Upper lobe of left lung (tissue), 6 donors: Measurements from ENCODE around the gene SLC5A2. TPM values are rescaled to one million over a fixed set of nuclear protein-coding genes. Genes with fewer than 3 reads are reported as not detected.
"Not testable (repeated sequence)": the region's sequence is repeated elsewhere in the genome, so short reads cannot be mapped to it uniquely, and the experiment has no call there.

ENCODE experiments used
- ATAC-seq, 2 donors: fragments of 200-7000 bp; cut with Tn5 transposase; one replicate each; pipeline ENCODE4 v1.9.1; 2022; ENCODE audit warnings: mild to moderate bottlenecking in 2 of 2, moderate library complexity in 2 of 2; ENCODE audit not compliant: low FRiP score in 2 of 2
- DNase-seq, 2 donors: peaks; one replicate each; pipeline ENCODE4 v3.0.0-alpha.2; 2019 to 2020
- H3K27ac ChIP-seq, 4 donors: fragments of 200-600 bp; sonication (generic); one replicate each; pipeline ENCODE4 v1.5.1; 2016 to 2019
- H3K27me3 ChIP-seq, 4 donors: fragments of 200-600 bp; sonication (generic); one replicate each; pipeline ENCODE4 v1.5.1; 2017 to 2019
- H3K36me3 ChIP-seq, 4 donors: fragments of 200-600 bp; sonication (generic); one replicate each; pipeline ENCODE4 v1.5.1; 2016 to 2019
- H3K4me1 ChIP-seq, 4 donors: fragments of 200-600 bp; sonication (generic); one replicate each; pipeline ENCODE4 v1.5.1; 2018 to 2019
- H3K4me3 ChIP-seq, 4 donors: fragments of 200-600 bp; sonication (generic); one replicate each; pipeline ENCODE4 v1.5.1; 2017 to 2019; ENCODE audit warnings: mild to moderate bottlenecking in 2 of 4, moderate library complexity in 1 of 4
- H3K9me3 ChIP-seq, 4 donors: fragments of 200-600 bp; sonication (generic); one replicate each; pipeline ENCODE4 v1.5.1; 2018 to 2019
- EP300 ChIP-seq, 4 donors: sonication (generic); formaldehyde crosslinking; IDR thresholded peaks; one replicate each; pipeline ENCODE4 v1.5.1; 2017; ENCODE audit warnings: antibody characterized with exemption in 4 of 4, control low read depth in 2 of 4
- POLR2A ChIP-seq, 4 donors: fragments of 450-650 bp; IDR thresholded peaks; one replicate each; pipeline ENCODE4 v1.5.1; 2016 to 2017; ENCODE audit warnings: antibody characterized with exemption in 4 of 4, mild to moderate bottlenecking in 2 of 4
- POLR2AphosphoS5 ChIP-seq, 2 donors: sonication (generic); formaldehyde crosslinking; IDR thresholded peaks; one replicate each; pipeline ENCODE4 v1.5.1; 2017; ENCODE audit warnings: antibody characterized with exemption in 2 of 2
- WGBS, 2 donors: methylation state at CpG; one replicate each; pipeline ENCODE4 v1.1.5; 2017 to 2018; 5-methylcytosine and 5-hydroxymethylcytosine counted together
- total RNA-seq, 6 donors: library from RNA; depleted of rRNA in 4 of 6; stranded (reverse); fragments of >200 nt in 4 of 6; gene quantifications; one replicate each; pipeline versions ENCODE4 v1.1.0 to v1.2.1, GENCODE V29; 2016 to 2021
- TF ChIP-seq, protein P1 (sequence below), 6 experiments: fragments of 450-650 bp in 4 of 6; fragments of 200-600 bp in 2 of 6; sonication (generic) in 2 of 6; IDR thresholded peaks; one replicate each; pipeline ENCODE4 v1.5.1; 2016 to 2019; ENCODE audit warnings: antibody characterized with exemption in 6 of 6
- donor health status: DM: no; HTN: no; CAD: no; lungs with moderate emphysema.
- donor health status: DM: no; HTN: yes; CAD: no; lungs with severe emphysema.

The SLC5A2 gene
- total RNA-seq, 6 donors from 2014 or later, result 0.84 to 3.3 (median 1.2) TPM

DNA sequence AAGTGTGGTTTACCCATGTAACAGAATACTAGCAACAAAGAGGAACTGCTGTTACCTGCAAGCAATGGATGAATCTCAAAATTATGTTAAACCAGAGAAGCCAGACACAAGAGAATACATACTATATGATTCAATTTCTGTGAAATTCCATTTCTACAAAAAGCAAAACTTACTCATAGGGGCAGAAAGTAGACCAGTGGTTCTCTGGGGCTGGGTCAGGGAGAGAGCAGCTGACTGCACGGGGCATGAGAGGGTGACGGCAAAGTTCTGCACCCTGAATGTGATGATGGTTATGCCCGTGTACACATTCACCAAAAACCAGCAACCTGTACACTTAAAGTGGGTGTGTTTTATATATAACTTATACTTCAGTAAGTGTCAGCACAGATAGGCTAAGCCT lies 43.4 kb upstream of the SLC5A2 start:
- TF ChIP-seq, protein P1, sequence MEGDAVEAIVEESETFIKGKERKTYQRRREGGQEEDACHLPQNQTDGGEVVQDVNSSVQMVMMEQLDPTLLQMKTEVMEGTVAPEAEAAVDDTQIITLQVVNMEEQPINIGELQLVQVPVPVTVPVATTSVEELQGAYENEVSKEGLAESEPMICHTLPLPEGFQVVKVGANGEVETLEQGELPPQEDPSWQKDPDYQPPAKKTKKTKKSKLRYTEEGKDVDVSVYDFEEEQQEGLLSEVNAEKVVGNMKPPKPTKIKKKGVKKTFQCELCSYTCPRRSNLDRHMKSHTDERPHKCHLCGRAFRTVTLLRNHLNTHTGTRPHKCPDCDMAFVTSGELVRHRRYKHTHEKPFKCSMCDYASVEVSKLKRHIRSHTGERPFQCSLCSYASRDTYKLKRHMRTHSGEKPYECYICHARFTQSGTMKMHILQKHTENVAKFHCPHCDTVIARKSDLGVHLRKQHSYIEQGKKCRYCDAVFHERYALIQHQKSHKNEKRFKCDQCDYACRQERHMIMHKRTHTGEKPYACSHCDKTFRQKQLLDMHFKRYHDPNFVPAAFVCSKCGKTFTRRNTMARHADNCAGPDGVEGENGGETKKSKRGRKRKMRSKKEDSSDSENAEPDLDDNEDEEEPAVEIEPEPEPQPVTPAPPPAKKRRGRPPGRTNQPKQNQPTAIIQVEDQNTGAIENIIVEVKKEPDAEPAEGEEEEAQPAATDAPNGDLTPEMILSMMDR (IDR thresholded peaks at IDR 0.05), result no peak
- no peak for TF ChIP-seq POLR2A (IDR thresholded peaks at IDR 0.05)
- no peak for TF ChIP-seq EP300 (IDR thresholded peaks at IDR 0.05)
- TF ChIP-seq POLR2AphosphoS5 (IDR thresholded peaks at IDR 0.05), result no peak
- no peak overlapping the region for H3K27ac ChIP-seq
- peaks cover 3 to 13% (median 8%) of the 10 kb centered on the region in 4 donors for H3K4me1 ChIP-seq
- H3K36me3 ChIP-seq, result no peaks in the 10 kb centered on the region
- H3K27me3 ChIP-seq, result no peaks in the 10 kb centered on the region
- ATAC-seq, result no peak
- no peak for DNase-seq
- H3K4me3 ChIP-seq, result no peak overlapping the region
- H3K9me3 ChIP-seq, result no peaks in the 10 kb centered on the region
- WGBS, 2 donors, result 75 to 82% methylated on average over 3 of the region's 3 CpGs

DNA sequence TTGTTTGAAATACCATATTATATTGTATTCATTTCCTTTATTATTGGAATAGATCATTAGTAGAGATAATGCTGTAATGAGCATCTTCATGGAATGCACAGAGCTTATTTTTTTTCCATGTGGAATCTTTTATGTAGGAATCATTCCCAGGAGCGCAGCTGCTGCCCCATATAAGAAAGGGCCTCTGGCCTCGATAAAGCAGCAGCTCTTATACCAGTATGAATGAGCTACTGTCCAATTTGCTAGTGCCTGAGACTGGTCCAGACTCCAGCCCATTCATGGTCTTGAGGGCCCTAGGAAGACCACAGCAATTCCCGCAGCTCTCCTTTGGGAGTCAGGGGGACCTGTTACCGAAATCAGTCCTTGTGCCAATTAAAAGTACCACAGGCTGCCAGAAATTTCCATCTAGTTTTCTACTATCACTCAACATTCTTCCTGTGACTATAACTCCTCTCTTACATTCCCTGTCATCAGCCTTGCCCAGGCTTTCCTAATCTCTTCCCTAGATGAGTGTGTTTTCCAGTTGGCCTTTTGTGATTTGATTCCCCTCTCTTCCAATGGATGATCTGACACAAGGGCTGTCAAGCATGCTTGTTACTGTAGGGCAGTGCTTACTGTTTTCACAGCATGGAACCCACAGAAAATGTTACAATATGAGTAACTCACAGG lies 42.3 kb upstream of the SLC5A2 start:
- no peaks in the 10 kb centered on the region for H3K36me3 ChIP-seq
- WGBS, 2 donors, result 86 to 90% methylated on average over 4 of the region's 4 CpGs
- H3K27ac ChIP-seq, result no peak overlapping the region
- H3K4me3 ChIP-seq, result no peak overlapping the region
- DNase-seq, result no peak
- no peaks in the 10 kb centered on the region for H3K9me3 ChIP-seq
- H3K27me3 ChIP-seq, result no peaks in the 10 kb centered on the region
- peaks cover 3 to 13% (median 8%) of the 10 kb centered on the region in 4 donors for H3K4me1 ChIP-seq
- TF ChIP-seq POLR2A (IDR thresholded peaks at IDR 0.05) (no peak), POLR2AphosphoS5 (IDR thresholded peaks at IDR 0.05) (no peak), EP300 (IDR thresholded peaks at IDR 0.05) (no peak)
- TF ChIP-seq, protein P1 (IDR thresholded peaks at IDR 0.05), result no peak
- ATAC-seq, result no peak

DNA sequence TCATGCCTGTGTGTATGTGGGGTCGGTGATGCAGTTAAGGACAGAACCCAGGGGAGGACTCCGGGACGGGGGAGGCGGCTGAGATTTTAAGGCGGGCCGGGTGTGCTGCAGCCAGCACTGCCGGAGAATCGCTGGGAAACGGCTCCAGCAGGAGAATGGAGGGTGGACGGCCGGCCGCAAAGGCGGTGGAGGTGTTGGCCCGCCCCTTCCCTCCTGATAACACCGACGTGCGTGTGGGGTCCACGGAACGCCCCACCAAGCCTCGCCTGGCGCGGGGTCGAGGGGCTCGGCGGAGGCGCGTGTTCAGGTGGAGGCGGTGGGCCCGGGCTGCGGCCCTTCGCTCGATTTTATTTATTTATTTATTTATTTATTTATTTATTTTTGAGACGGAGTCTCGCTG lies 41.0 kb upstream of the SLC5A2 start:
- 75 to 81% methylated on average over 32 to 34 of the region's 34 CpGs for WGBS, 2 donors
- TF ChIP-seq POLR2AphosphoS5 (IDR thresholded peaks at IDR 0.05) (no peak), EP300 (IDR thresholded peaks at IDR 0.05) (no peak), POLR2A (IDR thresholded peaks at IDR 0.05) (no peak)
- TF ChIP-seq, protein P1 (IDR thresholded peaks at IDR 0.05), result no peak
- Histone ChIP-seq H3K4me3 (peak overlapping the region in 3 of 4 donors; percentile 60 to 83 (median 77)), H3K27ac (peak overlapping the region; percentile 85 to 91 (median 88)), H3K4me1 (peaks cover 3 to 13% (median 8%) of the 10 kb centered on the region in 4 donors), H3K36me3 (no peaks in the 10 kb centered on the region), H3K9me3 (no peaks in the 10 kb centered on the region), H3K27me3 (no peaks in the 10 kb centered on the region)
- peak in 1 of 2 donors; percentile 81 for DNase-seq
- peak in 1 of 2 donors; percentile 28 for ATAC-seq

DNA sequence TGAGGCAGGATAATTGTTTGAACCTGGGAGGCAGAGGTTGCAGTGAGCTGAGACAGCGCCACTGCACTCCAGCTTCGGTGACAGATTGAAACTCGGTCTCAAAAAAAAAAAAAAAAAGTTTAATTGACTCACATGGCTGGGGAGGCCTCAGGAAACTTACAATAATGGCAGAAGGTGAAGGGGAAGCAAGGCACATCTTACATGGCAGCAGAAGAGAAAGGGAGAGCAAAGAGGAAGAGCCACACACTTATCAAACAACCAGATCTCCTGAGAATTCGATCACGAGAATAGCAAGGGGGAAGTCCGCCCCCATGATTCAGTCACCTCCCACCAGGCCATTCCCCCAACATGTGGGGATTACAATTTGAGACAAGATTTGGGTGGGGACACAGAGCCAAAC lies 37.0 kb upstream of the SLC5A2 start:
- not testable (repeated sequence) for H3K36me3 ChIP-seq, H3K4me3 ChIP-seq, DNase-seq, H3K27ac ChIP-seq, ATAC-seq, H3K9me3 ChIP-seq, H3K27me3 ChIP-seq
- H3K4me1 ChIP-seq, result peaks cover 3 to 13% (median 8%) of the 10 kb centered on the region in 4 donors
- 70% methylated on average over 6 of the region's 6 CpGs for WGBS, 2 donors

DNA sequence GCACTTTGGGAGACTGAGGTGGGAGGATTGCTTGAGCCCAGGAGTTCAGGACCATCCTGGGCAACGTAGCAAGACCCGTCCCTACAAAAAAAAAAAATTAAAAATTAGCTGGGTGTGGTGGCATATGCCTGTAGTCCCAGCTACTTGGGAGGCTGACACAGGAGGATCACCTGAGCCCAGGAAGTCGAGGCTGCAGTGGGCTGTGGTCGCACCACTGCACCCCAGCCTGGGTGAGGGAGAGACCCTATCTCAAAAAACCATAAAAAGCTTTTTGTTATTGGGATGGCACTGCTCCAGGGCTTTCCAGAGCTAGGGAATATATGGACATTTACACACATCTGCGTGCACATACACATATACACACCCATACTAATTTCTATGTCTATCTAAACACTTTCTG lies 31.7 kb upstream of the SLC5A2 start:
- no peak for TF ChIP-seq POLR2A (IDR thresholded peaks at IDR 0.05)
- no peak for TF ChIP-seq POLR2AphosphoS5 (IDR thresholded peaks at IDR 0.05)
- TF ChIP-seq, protein P1 (IDR thresholded peaks at IDR 0.05), result no peak
- TF ChIP-seq EP300 (IDR thresholded peaks at IDR 0.05), result no peak
- WGBS, 2 donors, result 78 to 88% methylated on average over 5 of the region's 5 CpGs

More for the DNA sequence above, 31.7 kb upstream of the SLC5A2 start:
- DNase-seq (no peak), ATAC-seq (no peak)
- Histone ChIP-seq H3K4me1 (peaks cover 28 to 46% (median 43%) of the 10 kb centered on the region in 4 donors), H3K36me3 (no peaks in the 10 kb centered on the region), H3K9me3 (no peaks in the 10 kb centered on the region), H3K4me3 (no peak overlapping the region), H3K27ac (no peak overlapping the region), H3K27me3 (no peaks in the 10 kb centered on the region)
